Measurements from ENCODE around the gene UCK2. TPM values are rescaled to one million over a fixed set of nuclear protein-coding genes. Genes with fewer than 3 reads are reported as not detected.

The UCK2 gene
- total and polyA plus RNA-seq, 2 donors (not counting 1 experiment from before 2014, with no cell fraction given) = 8.9 to 11.5 TPM

DNA sequence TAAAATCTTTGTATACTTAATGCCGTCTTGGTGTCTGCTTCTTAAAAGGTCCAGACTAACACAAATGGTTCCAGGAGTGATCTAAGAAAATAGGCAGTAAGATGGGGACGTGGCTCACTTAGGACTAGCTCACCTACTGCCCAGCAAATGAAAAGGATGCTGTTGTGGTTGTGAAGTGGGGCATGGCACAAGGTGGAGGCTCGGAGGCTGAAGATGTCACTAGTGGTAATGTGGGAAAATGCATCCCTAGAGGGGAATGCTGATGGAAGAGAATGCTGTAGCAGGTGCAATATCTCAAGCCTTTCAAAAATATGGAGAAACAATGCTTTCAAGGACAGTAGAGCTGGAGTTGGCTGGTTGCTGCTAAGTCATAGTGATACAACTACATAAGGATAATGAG, 11.3 kb upstream of the UCK2 start:
- Mint-ChIP-seq H3K27me3 (peaks cover 13% of the 10 kb centered on the region), H3K4me3 (no peak overlapping the region), H3K4me1 (no peaks in the 10 kb centered on the region), H3K9me3 (ENCODE audit: insufficient read depth) (no peaks in the 10 kb centered on the region), H3K27ac (no peak overlapping the region)
- no peak overlapping the region for H3K4me3 ChIP-seq (ENCODE audit: control extremely low read depth in 1 of 5, extremely low read depth in 1 of 5, insufficient read depth in 1 of 5, low read depth in 2 of 5, low read length in 4 of 5)
- ChIA-PET POLR2A (no interaction called here), CTCF (no interaction called here)
- H3K4me2 ChIP-seq (replicated peaks; ENCODE audit: low read depth, low read length, poor library complexity, severe bottlenecking) = no peak overlapping the region
- no peak overlapping the region for H2AFZ ChIP-seq (ENCODE audit: insufficient read depth, low read depth, low read length, poor library complexity, severe bottlenecking)
- H3K79me2 ChIP-seq (ENCODE audit: control insufficient read depth, insufficient read depth, low read length) = no peaks in the 10 kb centered on the region
- H3K27ac ChIP-seq (ENCODE audit: low read length in 2 of 2) = no peak overlapping the region
- H4K20me1 ChIP-seq (ENCODE audit: control insufficient read depth, insufficient read depth, low read length, poor library complexity, severe bottlenecking) = no peaks in the 10 kb centered on the region
- WGBS (ENCODE audit: insufficient coverage) = 36% methylated on average over 2 of the region's 3 CpGs
- no peaks in the 10 kb centered on the region for H3K36me3 ChIP-seq (replicated peaks in 1 of 2; ENCODE audit: control extremely low read depth in 1 of 2, control insufficient read depth in 1 of 2, extremely low read depth in 1 of 2, insufficient read depth in 2 of 2, low read length in 1 of 2)
- intact Hi-C loops (cut with micrococcal nuclease) = no loop called here
- peaks cover 0 to 8% (median 2%) of the 10 kb centered on the region in 3 donors for H3K9me3 ChIP-seq (ENCODE audit: control extremely low read depth in 1 of 3, control insufficient read depth in 2 of 3, insufficient read depth in 1 of 3, low read length in 2 of 3)
- no peak for TF ChIP-seq CTCF (IDR thresholded peaks at IDR 0.05)
- no peak for TF ChIP-seq EZH2 (IDR thresholded peaks at IDR 0.05; ENCODE audit: borderline replicate concordance, insufficient read depth, low read depth, low read length, poor library complexity, severe bottlenecking)
- no peak overlapping the region for H3K9ac ChIP-seq (ENCODE audit: low read length)
- peaks cover 0 to 3% (median 0%) of the 10 kb centered on the region in 4 experiments for H3K27me3 ChIP-seq (replicated peaks in 1 of 4; ENCODE audit: control extremely low read depth in 1 of 4, control insufficient read depth in 3 of 4, insufficient read depth in 4 of 4, low read length in 3 of 4)
- no peaks in the 10 kb centered on the region for H3K4me1 ChIP-seq (ENCODE audit: control insufficient read depth in 2 of 2, insufficient read depth in 2 of 2, low read length in 2 of 2)
- DNase-seq (no peak), ATAC-seq (ENCODE audit: low read depth) (no peak)

DNA sequence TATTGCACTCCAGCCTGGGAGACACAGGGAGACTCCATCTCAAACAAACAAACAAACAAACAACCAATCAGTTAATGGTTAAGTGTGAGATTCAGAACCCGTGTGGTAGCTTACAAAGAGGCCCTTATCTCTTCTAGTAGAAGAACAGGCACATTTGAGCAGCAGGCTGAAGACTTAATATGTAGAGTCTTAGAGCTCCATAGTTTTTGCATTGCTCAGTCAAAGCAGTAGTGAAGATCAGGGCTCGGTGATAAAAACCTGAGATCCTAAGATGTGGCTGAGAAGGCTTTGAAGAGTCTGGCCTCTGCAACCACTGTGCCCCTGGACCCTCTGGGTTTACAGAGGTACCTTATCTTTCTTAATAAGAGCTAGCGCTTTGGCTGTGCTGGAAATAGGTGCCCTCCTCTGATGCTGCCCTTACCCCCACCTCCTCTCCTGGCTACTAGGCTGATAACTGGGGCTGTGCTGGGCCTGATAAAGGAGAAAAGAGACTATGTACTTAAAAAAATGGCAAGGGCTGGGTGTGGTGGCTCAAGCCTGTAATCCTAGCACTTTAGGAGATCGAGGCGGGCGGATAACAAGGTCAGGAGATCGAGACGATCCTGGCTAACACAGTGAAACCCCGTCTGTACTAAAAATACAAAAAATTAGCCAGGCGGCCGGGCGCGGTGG, 10.5 kb upstream of the UCK2 start:
- H3K27ac Mint-ChIP-seq = no peak overlapping the region
- H3K27me3 Mint-ChIP-seq = peaks cover 10% of the 10 kb centered on the region
- H3K9me3 Mint-ChIP-seq (ENCODE audit: insufficient read depth) = no peaks in the 10 kb centered on the region
- CTCF ChIA-PET = no interaction called here
- H3K36me3 ChIP-seq (replicated peaks in 1 of 2; ENCODE audit: control extremely low read depth in 1 of 2, control insufficient read depth in 1 of 2, extremely low read depth in 1 of 2, insufficient read depth in 2 of 2, low read length in 1 of 2) = no peaks in the 10 kb centered on the region
- H3K79me2 ChIP-seq (ENCODE audit: control insufficient read depth, insufficient read depth, low read length) = no peaks in the 10 kb centered on the region
- no peak overlapping the region for H3K4me3 Mint-ChIP-seq
- WGBS (ENCODE audit: insufficient coverage) = 87% methylated on average over 3 of the region's 13 CpGs
- ATAC-seq (ENCODE audit: low read depth) = no peak
- no peak overlapping the region for H3K4me3 ChIP-seq (ENCODE audit: control extremely low read depth in 1 of 5, extremely low read depth in 1 of 5, insufficient read depth in 1 of 5, low read depth in 2 of 5, low read length in 4 of 5)
- no peaks in the 10 kb centered on the region for H3K4me1 Mint-ChIP-seq
- no peak overlapping the region for H3K9ac ChIP-seq (ENCODE audit: low read length)
- no peak overlapping the region for H2AFZ ChIP-seq (ENCODE audit: insufficient read depth, low read depth, low read length, poor library complexity, severe bottlenecking)
- POLR2A ChIA-PET = no interaction called here
- no peak for DNase-seq
- H3K4me1 ChIP-seq (ENCODE audit: control insufficient read depth in 2 of 2, insufficient read depth in 2 of 2, low read length in 2 of 2) = no peaks in the 10 kb centered on the region
- no peaks in the 10 kb centered on the region for H4K20me1 ChIP-seq (ENCODE audit: control insufficient read depth, insufficient read depth, low read length, poor library complexity, severe bottlenecking)
- no peak overlapping the region for H3K4me2 ChIP-seq (replicated peaks; ENCODE audit: low read depth, low read length, poor library complexity, severe bottlenecking)
- TF ChIP-seq EZH2 (IDR thresholded peaks at IDR 0.05; ENCODE audit: borderline replicate concordance, insufficient read depth, low read depth, low read length, poor library complexity, severe bottlenecking) = no peak
- TF ChIP-seq CTCF (IDR thresholded peaks at IDR 0.05) = no peak
- peaks cover 0 to 3% (median 0%) of the 10 kb centered on the region in 4 experiments for H3K27me3 ChIP-seq (replicated peaks in 1 of 4; ENCODE audit: control extremely low read depth in 1 of 4, control insufficient read depth in 3 of 4, insufficient read depth in 4 of 4, low read length in 3 of 4)
- intact Hi-C loops (cut with micrococcal nuclease) = no loop called here
- H3K27ac ChIP-seq (ENCODE audit: low read length in 2 of 2) = no peak overlapping the region
- peaks cover 0 to 8% (median 2%) of the 10 kb centered on the region in 3 donors for H3K9me3 ChIP-seq (ENCODE audit: control extremely low read depth in 1 of 3, control insufficient read depth in 2 of 3, insufficient read depth in 1 of 3, low read length in 2 of 3)

Measured in B cell (primary cell).